A673 (cell line): ENCODE results near the gene GPHN.

ENCODE experiments used
- EZH2 ChIP-seq: fragments of 200-600 bp; sonication (generic); IDR thresholded peaks from 2 replicates; pipeline ENCODE4 v1.6.1; 2017; ENCODE audit warnings: borderline replicate concordance, low read depth, mild to moderate bottlenecking, mixed read lengths, antibody characterized with exemption, low read length; ENCODE audit not compliant: poor library complexity, severe bottlenecking
- TF ChIP-seq, protein P1 (sequence below): fragments of 300-800, 200-600 bp; sonication (generic); conservative IDR thresholded peaks from 2 replicates; pipeline ENCODE4 v1.5.1; 2017; ENCODE audit warnings: low read depth, mild to moderate bottlenecking, antibody characterized with exemption, low read length, moderate library complexity, mixed read lengths

GRCh38 chr14:67137744-67138371 is 629.9 kb downstream of the GPHN start:
- no peak for TF ChIP-seq EZH2
- TF ChIP-seq, protein P1, sequence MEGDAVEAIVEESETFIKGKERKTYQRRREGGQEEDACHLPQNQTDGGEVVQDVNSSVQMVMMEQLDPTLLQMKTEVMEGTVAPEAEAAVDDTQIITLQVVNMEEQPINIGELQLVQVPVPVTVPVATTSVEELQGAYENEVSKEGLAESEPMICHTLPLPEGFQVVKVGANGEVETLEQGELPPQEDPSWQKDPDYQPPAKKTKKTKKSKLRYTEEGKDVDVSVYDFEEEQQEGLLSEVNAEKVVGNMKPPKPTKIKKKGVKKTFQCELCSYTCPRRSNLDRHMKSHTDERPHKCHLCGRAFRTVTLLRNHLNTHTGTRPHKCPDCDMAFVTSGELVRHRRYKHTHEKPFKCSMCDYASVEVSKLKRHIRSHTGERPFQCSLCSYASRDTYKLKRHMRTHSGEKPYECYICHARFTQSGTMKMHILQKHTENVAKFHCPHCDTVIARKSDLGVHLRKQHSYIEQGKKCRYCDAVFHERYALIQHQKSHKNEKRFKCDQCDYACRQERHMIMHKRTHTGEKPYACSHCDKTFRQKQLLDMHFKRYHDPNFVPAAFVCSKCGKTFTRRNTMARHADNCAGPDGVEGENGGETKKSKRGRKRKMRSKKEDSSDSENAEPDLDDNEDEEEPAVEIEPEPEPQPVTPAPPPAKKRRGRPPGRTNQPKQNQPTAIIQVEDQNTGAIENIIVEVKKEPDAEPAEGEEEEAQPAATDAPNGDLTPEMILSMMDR, result peak; percentile 60
